H9 (cell line): ENCODE measurements around the gene FAM174C. TPM values are rescaled to one million over a fixed set of nuclear protein-coding genes. Genes with fewer than 3 reads are reported as not detected.

ENCODE experiments used
- DNase-seq: peaks from one replicate; pipeline ENCODE4 v3.0.0-alpha.2; 2017
- H2AFZ ChIP-seq: one replicate; pipeline ENCODE4 v1.6.1; 2013; ENCODE audit warnings: mild to moderate bottlenecking, low read length, control low read depth, moderate library complexity
- H2AK5ac ChIP-seq: 2 replicates; pipeline ENCODE4 v1.6.1; 2013; ENCODE audit warnings: low read length, control low read depth, mixed read lengths; ENCODE audit not compliant: insufficient read length
- H2BK120ac ChIP-seq: one replicate; pipeline ENCODE4 v1.6.1; 2013; ENCODE audit warnings: low read depth, mild to moderate bottlenecking, low read length, control low read depth, inconsistent platforms; ENCODE audit not compliant: poor library complexity, severe bottlenecking
- H2BK12ac ChIP-seq: 2 replicates; pipeline ENCODE4 v1.6.1; 2013; ENCODE audit warnings: low read length, control low read depth, mixed read lengths, low read depth; ENCODE audit not compliant: insufficient read length
- H2BK15ac ChIP-seq: 2 replicates; pipeline ENCODE4 v1.6.1; 2013; ENCODE audit warnings: low read depth, low read length, control low read depth
- H2BK20ac ChIP-seq: one replicate; pipeline ENCODE4 v1.6.1; 2013; ENCODE audit warnings: low read depth, mild to moderate bottlenecking, low read length, control low read depth, inconsistent platforms; ENCODE audit not compliant: poor library complexity, severe bottlenecking
- H2BK5ac ChIP-seq: 2 replicates; pipeline ENCODE4 v1.6.1; 2013; ENCODE audit warnings: low read length, control low read depth, mixed read lengths; ENCODE audit not compliant: insufficient read length
- H3K14ac ChIP-seq: 2 replicates; pipeline ENCODE4 v1.6.1; 2013; ENCODE audit warnings: low read length, control low read depth; ENCODE audit not compliant: insufficient read depth
- H3K18ac ChIP-seq: 2 replicates; pipeline ENCODE4 v1.6.1; 2013; ENCODE audit warnings: low read depth, mild to moderate bottlenecking, mixed read lengths, low read length, control low read depth; ENCODE audit not compliant: insufficient read length
- H3K23ac ChIP-seq: 2 replicates; pipeline ENCODE4 v1.6.1; 2013; ENCODE audit warnings: low read length, control low read depth, mixed read lengths, low read depth; ENCODE audit not compliant: insufficient read length
- H3K23me2 ChIP-seq: 2 replicates; pipeline ENCODE4 v1.6.1; 2013; ENCODE audit warnings: low read depth, mild to moderate bottlenecking, mixed read lengths, low read length, control low read depth; ENCODE audit not compliant: insufficient read length, poor library complexity, severe bottlenecking
- H3K27ac ChIP-seq: 2 replicates; pipeline ENCODE4 v1.5.1; 2013; ENCODE audit warnings: low read length, control low read depth, mixed read lengths, low read depth; ENCODE audit not compliant: insufficient read length
- H3K27me3 ChIP-seq: 2 replicates; pipeline ENCODE4 v1.6.1; 2013; ENCODE audit warnings: low read length, control low read depth, inconsistent platforms; ENCODE audit not compliant: insufficient read depth
- H3K4ac ChIP-seq: 2 replicates; pipeline ENCODE4 v1.6.1; 2013; ENCODE audit warnings: low read depth, mild to moderate bottlenecking, control low read depth, inconsistent platforms, low read length, moderate library complexity
- H3K4me1 ChIP-seq: 2 replicates; pipeline ENCODE4 v1.6.1; 2013; ENCODE audit warnings: low read length, control low read depth, inconsistent platforms; ENCODE audit not compliant: insufficient read depth
- H3K4me2 ChIP-seq: 2 replicates; pipeline ENCODE4 v1.6.1; 2013; ENCODE audit warnings: low read length, control low read depth, mixed read lengths; ENCODE audit not compliant: insufficient read length, insufficient read depth
- H3K56ac ChIP-seq: 2 replicates; pipeline ENCODE4 v1.6.1; 2013; ENCODE audit warnings: low read depth, mild to moderate bottlenecking, mixed read lengths, low read length, control low read depth; ENCODE audit not compliant: insufficient read length
- H3K79me1 ChIP-seq: 2 replicates; pipeline ENCODE4 v1.6.1; 2013; ENCODE audit warnings: low read depth, mild to moderate bottlenecking, moderate library complexity, low read length, control low read depth, inconsistent platforms; ENCODE audit not compliant: insufficient read depth, poor library complexity, severe bottlenecking
- H3K79me2 ChIP-seq: 2 replicates; pipeline ENCODE4 v1.6.1; 2013; ENCODE audit warnings: low read length, control low read depth, inconsistent platforms; ENCODE audit not compliant: insufficient read depth
- H3K9ac ChIP-seq: 2 replicates; pipeline ENCODE4 v1.6.1; 2013; ENCODE audit warnings: low read length, control low read depth, mixed read lengths; ENCODE audit not compliant: insufficient read length; ENCODE audit errors: extremely low read depth
- H3K9me3 ChIP-seq: one replicate; pipeline ENCODE4 v1.6.1; 2013; ENCODE audit warnings: low read depth, low read length, inconsistent platforms; ENCODE audit not compliant: control insufficient read depth
- H3T11ph ChIP-seq: one replicate; pipeline ENCODE4 v1.6.1; 2013; ENCODE audit warnings: mild to moderate bottlenecking, low read length, control low read depth, inconsistent platforms
- H4K20me1 ChIP-seq: one replicate; pipeline ENCODE4 v1.6.1; 2013; ENCODE audit not compliant: control insufficient read depth, insufficient read length, insufficient read depth
- H4K5ac ChIP-seq: 2 replicates; pipeline ENCODE4 v1.6.1; 2013; ENCODE audit warnings: low read depth, mild to moderate bottlenecking, mixed read lengths, low read length, control low read depth; ENCODE audit not compliant: insufficient read length
- H4K8ac ChIP-seq: replicated peaks from 2 replicates; pipeline ENCODE4 v1.6.1; 2013; ENCODE audit warnings: low read length, control low read depth, mixed read lengths, low read depth; ENCODE audit not compliant: insufficient read length
- H4K91ac ChIP-seq: 2 replicates; pipeline ENCODE4 v1.6.1; 2013; ENCODE audit warnings: low read depth, mild to moderate bottlenecking, moderate library complexity, mixed read lengths, low read length, control low read depth; ENCODE audit not compliant: insufficient read length
- H3K27ac Mint-ChIP-seq, 3 experiments: 2 replicates in 2 of 3; 3 replicates in 1 of 3; pipeline ENCODE4 v1.8.0; 2020 to 2021; ENCODE audit warnings: mixed read lengths in 3 of 3, mild to moderate bottlenecking in 1 of 3, moderate library complexity in 1 of 3
- H3K27me3 Mint-ChIP-seq: 2 replicates; pipeline ENCODE4 v1.8.0; 2021; ENCODE audit warnings: low read depth, mild to moderate bottlenecking, moderate library complexity, mixed read lengths
- H3K36me3 Mint-ChIP-seq, 3 experiments: 2 replicates in 2 of 3; 3 replicates in 1 of 3; pipeline ENCODE4 v1.8.0; 2020 to 2021; ENCODE audit warnings: low read depth in 3 of 3, mixed read lengths in 3 of 3; ENCODE audit not compliant: insufficient read depth in 1 of 3
- H3K4me1 Mint-ChIP-seq, 2 experiments: 2 replicates each; pipeline ENCODE4 v1.8.0; 2020; ENCODE audit warnings: mixed read lengths in 2 of 2
- H3K4me3 Mint-ChIP-seq, 2 experiments: 2 replicates in 1 of 2; 3 replicates in 1 of 2; pipeline ENCODE4 v1.8.0; 2020 to 2021; ENCODE audit warnings: mild to moderate bottlenecking in 2 of 2, mixed read lengths in 2 of 2, moderate library complexity in 1 of 2
- H3K9me3 Mint-ChIP-seq, 2 experiments: 2 replicates in 1 of 2; 3 replicates in 1 of 2; pipeline ENCODE4 v1.8.0; 2020; ENCODE audit warnings: mild to moderate bottlenecking in 2 of 2, mixed read lengths in 2 of 2, moderate library complexity in 1 of 2
- CTCF ChIP-seq: fragments of 200-600 bp; sonication (generic); conservative IDR thresholded peaks from 3 replicates; pipeline ENCODE4 v1.8.0; 2021; ENCODE audit warnings: antibody characterized with exemption, mild to moderate bottlenecking
- WGBS: extraction: QIAGEN DNeasy Blood & Tissue Kit; methylation state at CpG from one replicate; pipeline ENCODE4 v1.1.7; 2013; ENCODE audit warnings: missing lambda C conversion rate, low lambda C conversion rate, mixed read lengths; ENCODE audit not compliant: insufficient read length; ENCODE audit errors: extremely low coverage; 5-methylcytosine and 5-hydroxymethylcytosine counted together
- total RNA-seq: library from RNA; stranded (reverse); gene quantifications from 2 replicates; pipeline ENCODE4 v1.2.1, GENCODE V29; 2021

FAM174C gene
- total RNA-seq, 1 experiment from 2014 or later = 63.0 TPM

- no peak overlapping the region for H3K27ac Mint-ChIP-seq
- no peaks in the 10 kb centered on the region for H3K4me1 ChIP-seq
- H3K4me3 Mint-ChIP-seq = 0 out of 5 replicates have a peak overlapping the region, but pooled peaks of 1 of the 2 experiments have one; percentile 77
- no peak overlapping the region for H2BK5ac ChIP-seq
- H4K5ac ChIP-seq = no peak overlapping the region
- no peaks in the 10 kb centered on the region for H3K23me2 ChIP-seq
- H3K23ac ChIP-seq = no peak overlapping the region
- H2BK12ac ChIP-seq = no peak overlapping the region
- no peak overlapping the region for H2BK120ac ChIP-seq
- no peak overlapping the region for H3K18ac ChIP-seq
- H3K4me2 ChIP-seq = no peak overlapping the region
- H4K8ac ChIP-seq = no peak overlapping the region
- H2AK5ac ChIP-seq = no peak overlapping the region
- H2BK15ac ChIP-seq = no peak overlapping the region
- H3K36me3 Mint-ChIP-seq = peaks cover 0 to 4% (median 2%) of the 10 kb centered on the region in 3 experiments; a peak in 2 of 7 replicates
- H4K20me1 ChIP-seq = no peaks in the 10 kb centered on the region
- H2BK20ac ChIP-seq = no peak overlapping the region
- no peaks in the 10 kb centered on the region for H3K9me3 ChIP-seq
- no peak for DNase-seq
- no peak overlapping the region for H3K4ac ChIP-seq
- no CpG with 5 or more reads among the region's 35 CpGs for WGBS
- H2AFZ ChIP-seq = no peak overlapping the region
- H3K9me3 Mint-ChIP-seq = no peaks in the 10 kb centered on the region
- no peak overlapping the region for H3K14ac ChIP-seq
- no peaks in the 10 kb centered on the region for H3K79me1 ChIP-seq
- H3K56ac ChIP-seq = no peak overlapping the region
- no peak overlapping the region for H3K27ac ChIP-seq
- peaks cover 0 to 12% of the 10 kb centered on the region in 2 experiments; a peak in 2 of 4 replicates for H3K4me1 Mint-ChIP-seq
- H4K91ac ChIP-seq = no peak overlapping the region
- H3K27me3 ChIP-seq = no peaks in the 10 kb centered on the region
- H3K79me2 ChIP-seq = peaks cover 1% of the 10 kb centered on the region; the same call in 1 of the 2 replicates
- H3K27me3 Mint-ChIP-seq = peaks cover 13% of the 10 kb centered on the region
- no peak overlapping the region for H3T11ph ChIP-seq
- TF ChIP-seq CTCF = no peak
- no peak overlapping the region for H3K9ac ChIP-seq
Observed at GRCh38 chr19:1293782-1294604, 18.7 kb downstream of the FAM174C start.
